Gastrocnemius medialis (tissue), 4 donors: Measurements from ENCODE around the gene S100A4.

Experiments used
- CTCF ChIP-seq, 5 experiments: fragments of 450-650 bp in 3 of 5; fragments of 200-600 bp in 2 of 5; sonication (generic) in 2 of 5; IDR thresholded peaks in 4 of 5; conservative IDR thresholded peaks in 1 of 5; 1 replicate in 4 of 5; 2 replicates in 1 of 5; pipeline ENCODE4 v1.5.1; 2016 to 2019; ENCODE audit warnings: antibody characterized with exemption in 5 of 5, mild to moderate bottlenecking in 3 of 5, moderate library complexity in 3 of 5
- POLR2A ChIP-seq, 2 donors: fragments of 450-650 bp; IDR thresholded peaks; one replicate each; pipeline ENCODE4 v1.6.1; 2017; ENCODE audit warnings: antibody characterized with exemption in 2 of 2, mild to moderate bottlenecking in 2 of 2, moderate library complexity in 2 of 2

- TF ChIP-seq CTCF (IDR thresholded peaks at IDR 0.05 in 4 of 5, conservative IDR thresholded peaks at IDR 0.05 in 1 of 5) (no peak), POLR2A (IDR thresholded peaks at IDR 0.05) (no peak)
Observed at GRCh38 chr1:153506831-153507413, 38.7 kb downstream of the S100A4 start.
